GM12878 (cell line): ENCODE measurements around the gene TMEM138.

Experiments used
- ATF2 ChIP-seq: IDR thresholded peaks from 2 replicates; pipeline ENCODE4 v1.6.1; 2012; ENCODE audit warnings: low read length, inconsistent platforms
- MYC ChIP-seq: IDR thresholded peaks from 2 replicates; pipeline ENCODE4 v1.6.1; 2011; ENCODE audit warnings: mild to moderate bottlenecking, low read length, moderate library complexity, inconsistent platforms; ENCODE audit not compliant: insufficient read depth, insufficient replicate concordance, insufficient read length, severe bottlenecking
- TAF1 ChIP-seq: IDR thresholded peaks from 2 replicates; pipeline ENCODE4 v1.6.1; 2011; ENCODE audit warnings: mild to moderate bottlenecking, low read depth, low read length, borderline replicate concordance
- TF ChIP-seq, protein P1 (sequence below): IDR thresholded peaks from 2 replicates; pipeline ENCODE4 v1.6.1; 2011; ENCODE audit warnings: borderline replicate concordance, low read depth, mild to moderate bottlenecking, moderate library complexity, mixed read lengths, low read length; ENCODE audit not compliant: insufficient read depth; ENCODE audit errors: extremely low read length
- TF ChIP-seq, protein P2 (sequence below), 3 experiments: IDR thresholded peaks in 2 of 3; conservative IDR thresholded peaks in 1 of 3; 2 replicates each; pipeline ENCODE4 v1.5.1; 2011; ENCODE audit warnings: low read depth in 3 of 3, low read length in 3 of 3, mild to moderate bottlenecking in 3 of 3, control low read depth in 2 of 3, moderate library complexity in 2 of 3, inconsistent platforms in 1 of 3, mixed read lengths in 1 of 3; ENCODE audit not compliant: control insufficient read depth in 2 of 3, insufficient read depth in 1 of 3; ENCODE audit errors: extremely low read depth in 1 of 3

DNA sequence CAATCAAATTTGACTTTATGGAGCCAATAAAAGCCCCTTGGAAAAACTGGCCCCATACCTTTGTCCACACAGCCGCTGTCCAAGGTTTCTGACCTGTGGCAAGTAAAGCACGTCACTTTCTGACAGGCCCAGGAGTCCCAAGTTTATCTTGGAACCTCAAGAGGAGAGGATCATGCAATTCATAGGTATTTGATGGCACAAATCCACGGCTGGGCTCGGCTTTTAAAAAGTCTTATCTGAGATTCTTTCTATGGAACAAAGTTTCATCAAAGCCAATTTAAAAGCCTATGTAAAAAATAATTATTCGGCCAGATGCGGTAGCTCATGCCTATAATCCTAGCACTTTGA, 13.6 kb downstream of the TMEM138 start:
- TF ChIP-seq MYC (no peak), ATF2 (no peak), TAF1 (no peak)
- TF ChIP-seq, protein P1, sequence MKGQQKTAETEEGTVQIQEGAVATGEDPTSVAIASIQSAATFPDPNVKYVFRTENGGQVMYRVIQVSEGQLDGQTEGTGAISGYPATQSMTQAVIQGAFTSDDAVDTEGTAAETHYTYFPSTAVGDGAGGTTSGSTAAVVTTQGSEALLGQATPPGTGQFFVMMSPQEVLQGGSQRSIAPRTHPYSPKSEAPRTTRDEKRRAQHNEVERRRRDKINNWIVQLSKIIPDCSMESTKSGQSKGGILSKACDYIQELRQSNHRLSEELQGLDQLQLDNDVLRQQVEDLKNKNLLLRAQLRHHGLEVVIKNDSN: no peak
- TF ChIP-seq, protein P2, sequence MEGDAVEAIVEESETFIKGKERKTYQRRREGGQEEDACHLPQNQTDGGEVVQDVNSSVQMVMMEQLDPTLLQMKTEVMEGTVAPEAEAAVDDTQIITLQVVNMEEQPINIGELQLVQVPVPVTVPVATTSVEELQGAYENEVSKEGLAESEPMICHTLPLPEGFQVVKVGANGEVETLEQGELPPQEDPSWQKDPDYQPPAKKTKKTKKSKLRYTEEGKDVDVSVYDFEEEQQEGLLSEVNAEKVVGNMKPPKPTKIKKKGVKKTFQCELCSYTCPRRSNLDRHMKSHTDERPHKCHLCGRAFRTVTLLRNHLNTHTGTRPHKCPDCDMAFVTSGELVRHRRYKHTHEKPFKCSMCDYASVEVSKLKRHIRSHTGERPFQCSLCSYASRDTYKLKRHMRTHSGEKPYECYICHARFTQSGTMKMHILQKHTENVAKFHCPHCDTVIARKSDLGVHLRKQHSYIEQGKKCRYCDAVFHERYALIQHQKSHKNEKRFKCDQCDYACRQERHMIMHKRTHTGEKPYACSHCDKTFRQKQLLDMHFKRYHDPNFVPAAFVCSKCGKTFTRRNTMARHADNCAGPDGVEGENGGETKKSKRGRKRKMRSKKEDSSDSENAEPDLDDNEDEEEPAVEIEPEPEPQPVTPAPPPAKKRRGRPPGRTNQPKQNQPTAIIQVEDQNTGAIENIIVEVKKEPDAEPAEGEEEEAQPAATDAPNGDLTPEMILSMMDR (IDR thresholded peaks at IDR 0.05 in 2 of 3, conservative IDR thresholded peaks at IDR 0.05 in 1 of 3; ENCODE audit: control insufficient read depth in 2 of 3, extremely low read depth in 1 of 3, insufficient read depth in 1 of 3, low read depth in 3 of 3, low read length in 3 of 3): no peak
